SU-DHL-6 (cell line): Measurements from ENCODE around the gene WWC1.

Source experiments
- H2AFZ ChIP-seq: fragments of 200-600 bp; sonication (generic); 2 replicates; pipeline ENCODE4 v1.6.1; 2014; ENCODE audit warnings: low read depth, mild to moderate bottlenecking, moderate library complexity, mixed read lengths, antibody characterized with exemption, low read length; ENCODE audit not compliant: severe bottlenecking
- H3F3A ChIP-seq: fragments of 200-600 bp; shearing (Covaris generic); 2 replicates; pipeline ENCODE4 v1.6.0; 2016; ENCODE audit warnings: antibody characterized with exemption, mild to moderate bottlenecking; ENCODE audit not compliant: insufficient read depth
- H3K27ac ChIP-seq: fragments of 200-600 bp; sonication (generic); 2 replicates; pipeline ENCODE4 v1.5.1; 2016; ENCODE audit warnings: low read depth, mild to moderate bottlenecking, low read length, moderate library complexity, mixed read lengths
- H3K27me3 ChIP-seq: fragments of 200-600 bp; sonication (generic), shearing (Covaris generic); 2 replicates; pipeline ENCODE4 v1.6.0; 2014; ENCODE audit warnings: mild to moderate bottlenecking, low read length
- H3K36me3 ChIP-seq: fragments of 200-600 bp; sonication (generic); 2 replicates; pipeline ENCODE4 v1.6.1; 2014; ENCODE audit warnings: mild to moderate bottlenecking, low read length, mixed read lengths
- H3K4me2 ChIP-seq: fragments of 300-600, 200-600 bp; shearing (Covaris generic), sonication (generic); 2 replicates; pipeline ENCODE4 v1.6.0; 2014; ENCODE audit warnings: low read length, low read depth, mild to moderate bottlenecking; ENCODE audit not compliant: poor library complexity, severe bottlenecking
- H3K4me3 ChIP-seq: fragments of 200-600 bp; sonication (generic); 2 replicates; pipeline ENCODE4 v1.5.1; 2014; ENCODE audit warnings: antibody characterized with exemption, low read length, mild to moderate bottlenecking, mixed read lengths; ENCODE audit not compliant: insufficient read depth, poor library complexity, severe bottlenecking
- H3K79me2 ChIP-seq: fragments of 200-600 bp; sonication (generic); 2 replicates; pipeline ENCODE4 v1.6.1; 2014; ENCODE audit warnings: mild to moderate bottlenecking, low read length, moderate library complexity; ENCODE audit not compliant: insufficient read depth
- H3K9ac ChIP-seq: fragments of 200-600 bp; sonication (generic); 2 replicates; pipeline ENCODE4 v1.7.0; 2014; ENCODE audit warnings: mild to moderate bottlenecking, low read length
- H3K9me2 ChIP-seq: fragments of 200-600 bp; sonication (generic); replicated peaks from 2 replicates; pipeline ENCODE4 v1.6.1; 2014; ENCODE audit warnings: low read length; ENCODE audit not compliant: insufficient read depth
- H3K9me3 ChIP-seq: fragments of 200-600 bp; sonication (generic); 2 replicates; pipeline ENCODE4 v1.6.1; 2014; ENCODE audit warnings: low read length, mixed read lengths; ENCODE audit not compliant: insufficient read depth
- H4K20me1 ChIP-seq: fragments of 200-600 bp; sonication (generic); 2 replicates; pipeline ENCODE4 v1.6.1; 2014; ENCODE audit warnings: low read depth, mild to moderate bottlenecking, antibody characterized with exemption, low read length, moderate library complexity, mixed read lengths
- CTCF ChIP-seq: fragments of 200-600 bp; sonication (generic); IDR thresholded peaks from one replicate; pipeline ENCODE4 v1.5.1; 2017; ENCODE audit warnings: antibody characterized with exemption, mild to moderate bottlenecking, low read length, moderate library complexity; ENCODE audit not compliant: insufficient read depth, poor library complexity, severe bottlenecking
- EZH2phosphoT487 ChIP-seq: fragments of 200-600 bp; sonication (generic), shearing (Covaris generic); conservative IDR thresholded peaks from 2 replicates; pipeline ENCODE4 v1.6.1; 2018; ENCODE audit warnings: mild to moderate bottlenecking, antibody characterized with exemption, low read length, moderate library complexity, mixed read lengths

Gene WWC1

GRCh38 chr5:168413596-168413995 lies 122.2 kb downstream of the WWC1 start:
- Histone ChIP-seq H3F3A (no peaks in the 10 kb centered on the region), H2AFZ (no peak overlapping the region), H3K9ac (no peak overlapping the region), H3K9me2 (no peaks in the 10 kb centered on the region), H4K20me1 (no peaks in the 10 kb centered on the region), H3K4me3 (no peak overlapping the region), H3K4me2 (no peak overlapping the region), H3K79me2 (no peaks in the 10 kb centered on the region), H3K27me3 (no peaks in the 10 kb centered on the region), H3K9me3 (no peaks in the 10 kb centered on the region), H3K27ac (no peak overlapping the region), H3K36me3 (no peaks in the 10 kb centered on the region)
- TF ChIP-seq EZH2phosphoT487 (no peak), CTCF (no peak)

DNA sequence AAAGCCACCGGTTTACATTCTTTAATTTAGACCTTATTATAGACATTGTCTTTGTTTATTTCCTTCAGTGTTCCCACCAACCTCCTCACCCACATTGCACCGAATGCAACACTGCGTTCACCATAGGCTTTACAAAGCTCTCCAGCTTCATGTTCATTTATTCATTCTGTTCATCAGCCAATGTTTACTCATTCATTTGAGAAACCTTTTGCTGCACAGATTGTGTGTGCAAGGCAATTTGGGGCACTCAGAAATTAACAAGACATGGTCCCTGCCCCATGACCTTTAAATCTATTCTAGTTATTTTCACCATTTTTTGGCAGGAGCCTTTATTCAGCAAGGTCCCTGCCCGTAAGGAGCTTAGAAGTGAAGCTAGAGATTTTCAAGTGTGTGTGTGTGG lies 124.0 kb downstream of the WWC1 start:
- Histone ChIP-seq H3K27me3 (no peaks in the 10 kb centered on the region), H3K36me3 (no peaks in the 10 kb centered on the region), H3K4me3 (no peak overlapping the region), H3F3A (no peaks in the 10 kb centered on the region), H3K27ac (no peak overlapping the region), H3K79me2 (no peaks in the 10 kb centered on the region), H3K9ac (no peak overlapping the region), H3K9me3 (no peaks in the 10 kb centered on the region), H2AFZ (no peak overlapping the region), H3K9me2 (no peaks in the 10 kb centered on the region), H4K20me1 (no peaks in the 10 kb centered on the region), H3K4me2 (no peak overlapping the region)
- TF ChIP-seq EZH2phosphoT487 (no peak), CTCF (no peak)

DNA sequence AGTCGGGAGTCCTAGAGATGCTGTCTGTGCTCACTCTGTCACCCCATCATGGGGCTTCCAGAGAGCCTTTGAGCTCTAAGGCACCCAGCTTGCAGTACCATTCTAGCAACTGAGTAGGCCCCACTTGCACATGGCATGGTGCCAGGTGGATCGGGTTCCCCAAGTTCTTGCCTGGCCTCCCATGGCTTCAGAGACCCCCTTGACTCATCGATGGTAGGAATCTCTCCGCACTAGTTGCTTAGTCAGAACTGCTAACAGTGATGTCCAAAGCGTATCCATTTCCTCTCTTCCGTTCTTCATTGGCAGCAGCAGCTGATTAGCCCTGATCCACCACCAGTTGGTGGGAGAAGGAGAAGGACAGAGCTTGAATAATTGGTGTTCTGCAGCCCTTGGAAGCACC lies 124.5 kb downstream of the WWC1 start:
- Histone ChIP-seq H2AFZ (no peak overlapping the region), H3K79me2 (no peaks in the 10 kb centered on the region), H3F3A (no peaks in the 10 kb centered on the region), H3K27ac (no peak overlapping the region), H3K27me3 (no peaks in the 10 kb centered on the region), H3K4me3 (no peak overlapping the region), H3K4me2 (no peak overlapping the region), H3K36me3 (no peaks in the 10 kb centered on the region), H3K9me2 (no peaks in the 10 kb centered on the region), H4K20me1 (no peaks in the 10 kb centered on the region), H3K9me3 (no peaks in the 10 kb centered on the region), H3K9ac (no peak overlapping the region)
- TF ChIP-seq EZH2phosphoT487 (no peak), CTCF (no peak)
